RKO (cell line): ENCODE measurements around the gene DNAI4.
A peak's percentile ranks its signal among the peaks of the same experiment; 100 is the strongest.
"Not testable (repeated sequence)": the region's sequence is repeated elsewhere in the genome, so short reads cannot be mapped to it uniquely, and the experiment has no call there.

Source experiments
- DNase-seq: peaks from one replicate; pipeline ENCODE4 v3.0.0-alpha.2; 2016; ENCODE audit warnings: low spot score

DNAI4 gene

GRCh38 chr1:66929146-66929688, 4.6 kb upstream of the DNAI4 start:
- DNase-seq: no peak

- peak; percentile 76 for DNase-seq
Observed at GRCh38 chr1:66927528-66927927, 2.9 kb upstream of the DNAI4 start.

- peak; percentile 72 for DNase-seq
Observed at GRCh38 chr1:66925944-66926343, 1.3 kb upstream of the DNAI4 start.

GRCh38 chr1:66925558-66925910, 878 bp upstream of the DNAI4 start:
- no peak for DNase-seq

- no peak for DNase-seq
Observed at GRCh38 chr1:66920543-66920942, 4.1 kb downstream of the DNAI4 start.

- no peak for DNase-seq
Observed at GRCh38 chr1:66919828-66920227, 4.8 kb downstream of the DNAI4 start.

GRCh38 chr1:66919063-66919462, 5.6 kb downstream of the DNAI4 start:
- no peak for DNase-seq

- DNase-seq: no peak
Observed at GRCh38 chr1:66917476-66917875, 7.2 kb downstream of the DNAI4 start.

GRCh38 chr1:66916320-66916719, 8.3 kb downstream of the DNAI4 start:
- DNase-seq: no peak

GRCh38 chr1:66915203-66915602, 9.5 kb downstream of the DNAI4 start:
- DNase-seq: not testable (repeated sequence)

GRCh38 chr1:66893712-66894111, 30.9 kb downstream of the DNAI4 start:
- peak; percentile 24 for DNase-seq

- no peak for DNase-seq
Observed at GRCh38 chr1:66890621-66891020, 34.0 kb downstream of the DNAI4 start.

- no peak for DNase-seq
Observed at GRCh38 chr1:66889030-66889429, 35.6 kb downstream of the DNAI4 start.

- no peak for DNase-seq
Observed at GRCh38 chr1:66876664-66877063, 48.0 kb downstream of the DNAI4 start.

GRCh38 chr1:66873111-66873510, 51.5 kb downstream of the DNAI4 start:
- no peak for DNase-seq

- not testable (repeated sequence) for DNase-seq
Observed at GRCh38 chr1:66872024-66872423, 52.6 kb downstream of the DNAI4 start.

- no peak for DNase-seq
Observed at GRCh38 chr1:66867501-66867900, 57.2 kb downstream of the DNAI4 start.

GRCh38 chr1:66860529-66860928, 64.1 kb downstream of the DNAI4 start:
- no peak for DNase-seq

- no peak for DNase-seq
Observed at GRCh38 chr1:66853379-66853778, 71.3 kb downstream of the DNAI4 start.

- DNase-seq: no peak
Observed at GRCh38 chr1:66852870-66853269, 71.8 kb downstream of the DNAI4 start.

- DNase-seq: no peak
Observed at GRCh38 chr1:66850989-66851388, 73.7 kb downstream of the DNAI4 start.

GRCh38 chr1:66848193-66848592, 76.5 kb downstream of the DNAI4 start:
- no peak for DNase-seq

GRCh38 chr1:66840929-66841328, 83.7 kb downstream of the DNAI4 start:
- DNase-seq: no peak

GRCh38 chr1:66834926-66835325, 89.7 kb downstream of the DNAI4 start:
- peak; percentile 54 for DNase-seq

- no peak for DNase-seq
Observed at GRCh38 chr1:66833112-66833511, 91.5 kb downstream of the DNAI4 start.
